GF-D8 (cell line): ENCODE results near the gene CNTNAP5.

ENCODE experiments used
- DNase-seq: peaks from one replicate; lab custom pipeline; 2025; lab: John Stamatoyannopoulos, UW

Gene CNTNAP5

GRCh38 chr2:124816007-124816406 lies 790.9 kb downstream of the CNTNAP5 start:
- DNase-seq, result no peak

- DNase-seq, result no peak
Measured at GRCh38 chr2:124822516-124822915, 797.4 kb downstream of the CNTNAP5 start.

- DNase-seq, result no peak
Measured at GRCh38 chr2:124824441-124824840, 799.4 kb downstream of the CNTNAP5 start.

GRCh38 chr2:124832521-124832920 lies 807.4 kb downstream of the CNTNAP5 start:
- DNase-seq, result no peak

GRCh38 chr2:124834331-124834730 lies 809.2 kb downstream of the CNTNAP5 start:
- DNase-seq, result no peak

GRCh38 chr2:124835331-124835730 lies 810.2 kb downstream of the CNTNAP5 start:
- no peak for DNase-seq

GRCh38 chr2:124836416-124836815 lies 811.3 kb downstream of the CNTNAP5 start:
- no peak for DNase-seq

GRCh38 chr2:124837496-124837895 lies 812.4 kb downstream of the CNTNAP5 start:
- no peak for DNase-seq

- DNase-seq, result no peak
Measured at GRCh38 chr2:124838406-124838805, 813.3 kb downstream of the CNTNAP5 start.

GRCh38 chr2:124867247-124867646 lies 842.2 kb downstream of the CNTNAP5 start:
- DNase-seq, result no peak

GRCh38 chr2:124874219-124874618 lies 849.1 kb downstream of the CNTNAP5 start:
- no peak for DNase-seq

- DNase-seq, result no peak
Measured at GRCh38 chr2:124874676-124875075, 849.6 kb downstream of the CNTNAP5 start.

- no peak for DNase-seq
Measured at GRCh38 chr2:124875627-124876244, 850.6 kb downstream of the CNTNAP5 start.

- DNase-seq, result no peak
Measured at GRCh38 chr2:124877141-124877577, 852.1 kb downstream of the CNTNAP5 start.

- DNase-seq, result no peak
Measured at GRCh38 chr2:124879640-124880039, 854.6 kb downstream of the CNTNAP5 start.

- no peak for DNase-seq
Measured at GRCh38 chr2:124880995-124881394, 855.9 kb downstream of the CNTNAP5 start.

- DNase-seq, result no peak
Measured at GRCh38 chr2:124882423-124882822, 857.3 kb downstream of the CNTNAP5 start.

- no peak for DNase-seq
Measured at GRCh38 chr2:124883595-124883994, 858.5 kb downstream of the CNTNAP5 start.

GRCh38 chr2:124884315-124884714 lies 859.2 kb downstream of the CNTNAP5 start:
- DNase-seq, result no peak

- no peak for DNase-seq
Measured at GRCh38 chr2:124886216-124886615, 861.1 kb downstream of the CNTNAP5 start.

- DNase-seq, result no peak
Measured at GRCh38 chr2:124887466-124887865, 862.4 kb downstream of the CNTNAP5 start.

GRCh38 chr2:124888431-124888830 lies 863.3 kb downstream of the CNTNAP5 start:
- no peak for DNase-seq

GRCh38 chr2:124894199-124894598 lies 869.1 kb downstream of the CNTNAP5 start:
- no peak for DNase-seq

GRCh38 chr2:124898827-124899226 lies 873.7 kb downstream of the CNTNAP5 start:
- no peak for DNase-seq
